RCC 7860 (cell line): ENCODE measurements around the gene MEPCE.
"Not testable (repeated sequence)": the region's sequence is repeated elsewhere in the genome, so short reads cannot be mapped to it uniquely, and the experiment has no call there.

Source experiments
- DNase-seq: peaks from one replicate; pipeline ENCODE4 v3.0.0-alpha.2; 2015; ENCODE audit warnings: low spot score
- FAIRE-seq: peaks from 2 replicates; lab custom pipeline; 2012; peaks lifted over from hg19 to GRCh38; lab: Jason Lieb, UNC

Gene MEPCE

DNA sequence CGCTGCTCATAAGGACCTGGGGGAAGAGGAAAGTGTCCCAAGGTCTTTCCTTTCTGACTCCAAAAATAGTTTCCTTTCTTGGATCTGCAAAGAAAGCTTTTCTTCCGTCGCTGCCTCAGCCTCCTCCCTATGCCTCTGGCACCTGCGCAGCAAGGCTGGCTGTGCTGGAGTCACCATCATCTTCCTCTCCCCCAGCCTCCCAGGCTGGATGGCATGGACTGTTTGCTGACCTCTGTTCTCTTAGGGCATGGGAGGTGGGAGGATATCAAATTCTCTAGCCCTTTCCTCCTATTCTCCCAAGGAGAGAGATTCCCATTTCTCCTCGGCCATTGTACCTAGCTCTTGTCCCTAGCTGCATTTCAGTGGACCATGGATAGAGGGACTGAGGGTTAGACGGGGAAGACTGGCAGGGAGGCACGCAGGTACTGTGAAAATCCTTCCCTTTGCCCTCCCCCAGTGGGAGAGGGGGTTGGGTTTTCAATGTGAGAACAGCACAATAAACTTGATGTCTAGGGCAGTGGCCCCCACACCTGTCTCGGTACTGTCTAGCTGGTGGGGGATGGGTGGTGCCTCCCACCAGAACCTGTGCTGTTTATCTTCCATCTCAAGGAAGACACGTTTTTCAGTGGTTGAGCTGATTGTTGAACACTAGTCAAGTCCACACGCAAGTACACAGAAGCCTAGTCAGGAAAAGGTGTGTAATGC is 4.1 kb downstream of the MEPCE start:
- FAIRE-seq (no peak), DNase-seq (no peak)

DNA sequence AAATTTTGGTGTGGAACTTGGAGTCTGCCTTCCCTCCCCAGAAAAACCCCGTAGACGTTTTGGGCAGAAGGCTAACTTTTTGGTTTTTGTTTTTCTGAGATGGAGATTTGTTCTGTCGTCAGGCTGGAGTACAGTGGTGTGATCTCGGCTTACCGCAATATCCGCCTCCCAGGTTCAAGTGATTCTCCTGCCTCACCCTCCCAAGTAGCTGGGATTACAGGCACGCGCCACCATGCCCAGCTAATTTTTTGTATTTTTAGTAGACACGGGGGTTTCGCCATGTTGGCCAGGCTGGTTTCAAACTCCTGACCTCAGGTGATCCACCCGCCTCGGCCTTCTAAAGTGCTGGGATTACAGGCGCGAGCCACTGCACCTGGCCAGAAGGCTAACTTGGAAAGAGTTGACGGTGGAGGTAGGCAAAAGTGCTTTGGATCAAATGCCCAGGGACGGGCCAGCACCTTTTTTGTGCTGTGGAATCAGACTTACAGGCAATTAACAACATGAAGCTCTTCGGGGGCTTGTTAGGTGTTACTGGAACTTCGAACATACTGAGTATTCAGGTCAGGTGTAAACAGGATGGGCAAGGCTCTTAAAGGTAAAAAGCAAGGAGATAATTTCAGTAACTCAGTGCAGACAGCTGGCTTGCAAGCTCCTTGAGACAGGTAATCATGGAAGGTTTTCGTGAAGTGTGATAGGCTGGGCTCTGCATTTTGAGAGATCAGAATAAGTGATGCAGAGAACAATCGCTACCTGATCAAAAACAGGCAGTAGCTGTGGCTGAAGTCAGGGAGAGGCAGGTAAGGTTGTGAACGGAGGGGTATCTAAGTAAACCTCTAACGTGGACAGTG is 4.9 kb downstream of the MEPCE start:
- no peak for FAIRE-seq
- no peak for DNase-seq

GRCh38 chr7:100435401-100436304 is 6.0 kb downstream of the MEPCE start:
- FAIRE-seq (no peak), DNase-seq (no peak)

GRCh38 chr7:100437150-100438100 is 7.8 kb downstream of the MEPCE start:
- no peak for FAIRE-seq
- no peak for DNase-seq

- no peak for FAIRE-seq
- no peak for DNase-seq
Observed at GRCh38 chr7:100438172-100438571, 8.5 kb downstream of the MEPCE start.

- FAIRE-seq, DNase-seq: not testable (repeated sequence)
Observed at GRCh38 chr7:100438731-100439130, 9.1 kb downstream of the MEPCE start.

GRCh38 chr7:100439244-100439643 is 9.6 kb downstream of the MEPCE start:
- not testable (repeated sequence) for FAIRE-seq, DNase-seq

DNA sequence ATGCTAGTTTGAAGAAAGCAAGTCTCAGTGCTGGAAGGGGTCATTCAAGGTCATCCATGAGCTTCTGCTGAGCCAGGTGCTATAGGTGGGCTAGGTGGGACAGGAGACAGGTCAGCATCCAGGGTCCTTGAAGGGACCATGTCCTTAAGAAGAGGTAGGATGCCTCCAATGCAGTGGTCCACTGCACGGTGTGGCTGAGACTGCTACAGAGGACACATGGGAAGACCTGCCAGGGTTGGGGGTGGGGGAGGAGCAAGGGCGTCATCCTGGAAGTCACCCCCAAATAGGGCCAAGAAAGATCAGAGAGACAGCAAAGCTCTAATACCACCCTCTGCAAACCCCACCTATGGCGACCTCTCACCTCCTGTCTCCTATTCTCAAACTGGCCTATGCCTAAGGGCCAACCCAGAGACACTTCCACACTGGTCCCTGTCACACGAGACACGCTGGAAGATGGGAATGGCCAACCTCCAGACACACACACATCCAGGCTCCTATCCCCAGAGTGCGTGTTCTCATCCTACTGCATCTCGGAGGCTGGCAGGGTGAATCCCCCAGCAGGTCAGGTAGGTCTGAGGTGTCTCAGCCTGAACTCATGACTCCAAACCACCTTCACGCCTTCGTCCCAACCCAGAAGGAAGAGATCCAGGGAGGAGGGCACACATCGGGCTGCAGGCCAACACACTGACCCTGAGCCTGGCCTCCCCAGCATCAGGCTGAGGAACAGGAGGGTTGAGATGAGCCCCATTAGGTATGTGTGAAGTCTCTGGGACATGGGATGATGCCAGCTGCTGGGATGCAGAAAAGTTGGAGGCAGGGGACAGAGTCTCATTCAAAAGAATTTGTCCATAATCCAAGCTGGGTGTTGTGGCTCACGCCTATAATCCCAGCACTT is 12.3 kb downstream of the MEPCE start:
- DNase-seq, result no peak
- no peak for FAIRE-seq

- no peak for DNase-seq
- no peak for FAIRE-seq
Observed at GRCh38 chr7:100443096-100443840, 13.6 kb downstream of the MEPCE start.

GRCh38 chr7:100444311-100445278 is 15.0 kb downstream of the MEPCE start:
- DNase-seq (peak; percentile 86), FAIRE-seq (no peak)

DNA sequence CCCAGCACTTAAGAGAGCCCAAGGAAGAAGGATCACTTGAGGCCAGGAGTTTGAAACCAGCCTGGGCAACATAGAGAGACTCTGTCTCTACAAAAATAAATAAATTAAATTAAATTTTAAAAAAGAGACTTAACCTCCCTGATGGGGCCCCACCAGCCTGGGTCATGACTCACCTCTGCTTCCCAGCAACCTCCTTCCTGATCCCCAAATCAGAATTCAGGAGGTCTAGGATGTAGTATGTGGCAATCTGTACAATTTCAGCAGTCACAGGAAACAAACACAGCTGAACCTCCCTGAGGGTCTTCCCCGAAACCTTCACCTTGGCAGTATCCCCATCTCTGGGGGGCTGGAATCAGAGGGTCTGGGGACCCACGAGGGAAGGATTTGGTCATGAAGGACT is 16.4 kb downstream of the MEPCE start:
- no peak for DNase-seq
- no peak for FAIRE-seq

DNA sequence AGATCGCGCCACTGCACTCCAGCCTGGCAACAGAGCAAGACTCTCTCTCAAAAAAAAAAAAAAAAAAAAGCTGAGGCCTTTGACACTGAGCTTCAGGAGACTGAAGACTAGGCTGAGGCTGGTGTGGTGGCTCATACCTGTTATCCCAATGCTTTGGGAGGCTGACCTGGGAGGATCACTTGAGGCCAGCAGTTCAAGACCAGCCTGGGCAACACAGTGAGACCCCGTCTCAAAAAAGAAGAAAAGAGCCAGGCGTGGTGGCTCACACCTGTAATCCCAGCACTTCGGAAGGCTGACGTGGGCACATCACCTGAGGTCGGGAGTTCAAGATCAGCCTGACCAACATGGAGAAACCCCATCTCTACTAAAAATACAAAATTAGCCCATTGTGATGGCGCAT is 17.7 kb downstream of the MEPCE start:
- DNase-seq, FAIRE-seq: not testable (repeated sequence)

GRCh38 chr7:100449190-100449795 is 19.7 kb downstream of the MEPCE start:
- DNase-seq, result no peak
- FAIRE-seq, result no peak

GRCh38 chr7:100452513-100452912 is 22.9 kb downstream of the MEPCE start:
- FAIRE-seq (no peak), DNase-seq (no peak)

- not testable (repeated sequence) for FAIRE-seq, DNase-seq
Observed at GRCh38 chr7:100453854-100454253, 24.2 kb downstream of the MEPCE start.

- DNase-seq (no peak), FAIRE-seq (no peak)
Observed at GRCh38 chr7:100455206-100455605, 25.6 kb downstream of the MEPCE start.

- no peak for DNase-seq
- FAIRE-seq, result no peak
Observed at GRCh38 chr7:100456562-100456961, 26.9 kb downstream of the MEPCE start.
